Vagina (tissue), 2 donors: ENCODE measurements around the gene LCAT. TPM values are rescaled to one million over a fixed set of nuclear protein-coding genes. Genes with fewer than 3 reads are reported as not detected.

ENCODE experiments used
- DNase-seq, 2 donors: peaks; one replicate each; pipeline ENCODE4 v3.0.0-alpha.2; 2017; ENCODE audit errors: extremely low spot score in 2 of 2
- H3K27ac ChIP-seq: fragments of 200-600 bp; sonication (generic); one replicate; pipeline ENCODE4 v1.5.1; 2019
- H3K27me3 ChIP-seq: fragments of 200-600 bp; sonication (generic); one replicate; pipeline ENCODE4 v1.5.1; 2019
- H3K36me3 ChIP-seq, 2 donors: fragments of 200-600 bp; sonication (generic); one replicate each; pipeline ENCODE4 v1.5.1; 2017 to 2019
- H3K4me1 ChIP-seq: fragments of 200-600 bp; sonication (generic); one replicate; pipeline ENCODE4 v1.5.1; 2019
- H3K4me3 ChIP-seq, 2 donors: fragments of 200-600 bp; sonication (generic); 1 replicate in 1 of 2; 2 replicates in 1 of 2; pipeline ENCODE4 v1.5.1; 2016 to 2019
- H3K9me3 ChIP-seq: fragments of 200-600 bp; sonication (generic); one replicate; pipeline ENCODE4 v1.5.1; 2019
- POLR2A ChIP-seq, 2 donors: fragments of 450-650 bp; IDR thresholded peaks; one replicate each; pipeline ENCODE4 v1.6.1; 2017; ENCODE audit warnings: antibody characterized with exemption in 2 of 2, mild to moderate bottlenecking in 2 of 2, moderate library complexity in 2 of 2
- POLR2AphosphoS5 ChIP-seq, 2 donors: sonication (generic); formaldehyde crosslinking; IDR thresholded peaks; one replicate each; pipeline ENCODE4 v1.9.0; 2017; ENCODE audit warnings: antibody characterized with exemption in 2 of 2, mild to moderate bottlenecking in 2 of 2, low read depth in 1 of 2; ENCODE audit not compliant: insufficient read depth in 1 of 2
- intact Hi-C: fragments of 100-400 bp; cut with DNase I; formaldehyde crosslinking; loops from one replicate; pipeline ENCODE4 v1.15.1; 2023
- total RNA-seq: library from RNA; depleted of rRNA; stranded (reverse); fragments of >200 nt; gene quantifications from one replicate; pipeline ENCODE4 v1.2.3, GENCODE V29; 2016
- TF ChIP-seq, protein P1 (sequence below), 3 experiments: fragments of 450-650 bp in 2 of 3; fragments of 200-600 bp in 1 of 3; sonication (generic) in 1 of 3; IDR thresholded peaks; one replicate each; pipeline ENCODE4 v1.5.1; 2017 to 2019; ENCODE audit warnings: antibody characterized with exemption in 3 of 3, mild to moderate bottlenecking in 2 of 3, moderate library complexity in 2 of 3

Gene LCAT, protein sequence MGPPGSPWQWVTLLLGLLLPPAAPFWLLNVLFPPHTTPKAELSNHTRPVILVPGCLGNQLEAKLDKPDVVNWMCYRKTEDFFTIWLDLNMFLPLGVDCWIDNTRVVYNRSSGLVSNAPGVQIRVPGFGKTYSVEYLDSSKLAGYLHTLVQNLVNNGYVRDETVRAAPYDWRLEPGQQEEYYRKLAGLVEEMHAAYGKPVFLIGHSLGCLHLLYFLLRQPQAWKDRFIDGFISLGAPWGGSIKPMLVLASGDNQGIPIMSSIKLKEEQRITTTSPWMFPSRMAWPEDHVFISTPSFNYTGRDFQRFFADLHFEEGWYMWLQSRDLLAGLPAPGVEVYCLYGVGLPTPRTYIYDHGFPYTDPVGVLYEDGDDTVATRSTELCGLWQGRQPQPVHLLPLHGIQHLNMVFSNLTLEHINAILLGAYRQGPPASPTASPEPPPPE
- 33.4 TPM for total RNA-seq

DNA sequence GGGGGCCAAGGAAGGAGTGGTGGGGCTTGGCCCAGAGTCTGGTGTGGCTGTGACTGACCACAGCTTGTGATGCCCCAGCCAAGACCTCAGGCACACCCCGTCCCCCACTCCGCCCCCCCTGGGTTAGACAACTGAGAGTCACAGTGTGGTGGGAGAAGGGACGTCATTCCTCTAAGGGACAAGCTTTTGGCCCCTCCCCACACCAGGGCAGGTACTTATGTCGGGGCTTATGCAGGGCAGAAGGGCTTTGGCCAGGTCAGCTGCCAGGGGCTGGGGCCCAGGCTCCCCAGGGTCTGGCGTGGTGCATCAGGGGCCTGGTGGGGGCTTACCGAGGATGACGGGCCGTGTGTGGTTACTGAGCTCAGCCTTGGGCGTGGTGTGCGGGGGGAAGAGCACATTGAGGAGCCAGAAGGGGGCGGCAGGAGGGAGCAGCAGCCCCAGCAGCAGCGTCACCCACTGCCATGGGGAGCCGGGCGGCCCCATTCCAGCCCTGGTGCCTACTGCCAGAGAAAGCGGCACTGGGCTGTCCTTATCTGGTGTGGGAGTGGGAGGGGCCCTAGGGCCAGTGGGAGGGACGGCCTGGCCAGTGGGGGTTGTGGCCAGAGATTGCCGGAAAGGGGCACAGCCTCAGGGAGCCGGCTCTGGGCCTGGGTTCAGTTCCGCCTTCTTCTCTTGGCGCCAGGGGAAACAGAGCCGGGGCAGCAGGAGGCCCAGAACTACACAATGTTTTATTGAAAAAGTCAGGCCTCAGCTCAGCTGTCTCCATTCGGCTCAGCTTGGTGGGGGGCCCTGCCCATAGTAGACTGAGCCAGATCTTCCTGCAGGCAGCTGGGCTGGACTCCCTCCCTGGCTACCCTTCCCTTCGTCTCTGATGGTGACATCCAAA is at the start of gene LCAT:
Gene LCAT, minus strand, starts transcription at position 502 of the 886 bp plus-strand sequence. Its CDS starts 19 bp downstream, at position 483.
- Histone ChIP-seq H3K27me3 (no peaks in the 10 kb centered on the region), H3K4me3 (peak within 1 kb of the TSS in 1 of 2 donors; percentile 17), H3K36me3 (peaks cover 0 to 45% of the 10 kb centered on the region in 2 donors), H3K9me3 (no peaks in the 10 kb centered on the region), H3K4me1 (peaks cover 48% of the 10 kb centered on the region), H3K27ac (peak within 1 kb of the TSS; percentile 84)
- TF ChIP-seq, protein P1, sequence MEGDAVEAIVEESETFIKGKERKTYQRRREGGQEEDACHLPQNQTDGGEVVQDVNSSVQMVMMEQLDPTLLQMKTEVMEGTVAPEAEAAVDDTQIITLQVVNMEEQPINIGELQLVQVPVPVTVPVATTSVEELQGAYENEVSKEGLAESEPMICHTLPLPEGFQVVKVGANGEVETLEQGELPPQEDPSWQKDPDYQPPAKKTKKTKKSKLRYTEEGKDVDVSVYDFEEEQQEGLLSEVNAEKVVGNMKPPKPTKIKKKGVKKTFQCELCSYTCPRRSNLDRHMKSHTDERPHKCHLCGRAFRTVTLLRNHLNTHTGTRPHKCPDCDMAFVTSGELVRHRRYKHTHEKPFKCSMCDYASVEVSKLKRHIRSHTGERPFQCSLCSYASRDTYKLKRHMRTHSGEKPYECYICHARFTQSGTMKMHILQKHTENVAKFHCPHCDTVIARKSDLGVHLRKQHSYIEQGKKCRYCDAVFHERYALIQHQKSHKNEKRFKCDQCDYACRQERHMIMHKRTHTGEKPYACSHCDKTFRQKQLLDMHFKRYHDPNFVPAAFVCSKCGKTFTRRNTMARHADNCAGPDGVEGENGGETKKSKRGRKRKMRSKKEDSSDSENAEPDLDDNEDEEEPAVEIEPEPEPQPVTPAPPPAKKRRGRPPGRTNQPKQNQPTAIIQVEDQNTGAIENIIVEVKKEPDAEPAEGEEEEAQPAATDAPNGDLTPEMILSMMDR (IDR thresholded peaks at IDR 0.05), result no peak
- TF ChIP-seq POLR2AphosphoS5 (IDR thresholded peaks at IDR 0.05; ENCODE audit: insufficient read depth in 1 of 2, low read depth in 1 of 2) (peak in 1 of 2 donors; percentile 72), POLR2A (IDR thresholded peaks at IDR 0.05) (no peak)
- intact Hi-C loops, result no loop called here
- no peak for DNase-seq

DNA sequence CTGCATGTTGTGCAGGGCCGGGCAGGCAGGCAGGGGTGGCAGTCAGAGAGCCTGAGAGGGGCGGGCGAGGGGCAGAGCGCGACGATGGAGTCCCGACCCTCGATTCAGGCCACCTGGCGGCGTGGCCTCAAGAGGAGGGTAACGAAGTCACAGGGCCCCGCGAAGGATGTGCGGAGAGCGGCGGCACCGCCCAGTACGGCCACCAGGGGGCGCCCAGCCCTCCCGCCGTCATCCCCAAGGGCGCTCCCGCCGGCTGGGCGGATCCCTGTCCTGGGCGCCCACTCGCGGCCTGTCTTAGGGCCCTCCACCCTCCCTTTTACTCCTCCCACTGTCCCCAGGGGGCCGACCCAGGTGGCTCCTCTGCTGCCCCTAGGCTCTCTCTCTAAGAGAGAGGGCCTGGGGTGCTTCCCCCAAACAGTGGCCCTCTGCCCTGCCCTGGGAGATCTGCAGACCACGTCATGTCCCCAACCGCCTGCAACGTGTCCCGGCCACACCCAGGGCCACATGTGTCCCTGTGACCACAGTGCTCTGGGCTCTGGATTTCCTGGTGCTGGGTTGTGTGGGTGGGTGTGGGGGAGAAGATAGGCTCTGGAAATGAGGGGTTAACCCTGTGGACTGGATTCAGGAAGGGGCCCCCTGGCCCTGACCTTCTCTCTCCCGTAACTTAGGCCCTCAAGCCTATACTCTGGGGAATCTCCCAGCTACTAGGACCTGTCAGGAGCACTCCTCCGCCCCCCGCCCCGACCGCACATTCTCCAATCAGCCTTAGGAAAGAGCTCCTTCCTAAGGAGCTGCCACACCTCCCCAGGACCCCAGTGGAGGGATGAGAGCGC is 49.5 kb upstream of the LCAT start:
- H3K27ac ChIP-seq, result peak overlapping the region; percentile 69
- intact Hi-C loops, result no loop called here
- no peaks in the 10 kb centered on the region for H3K9me3 ChIP-seq
- H3K36me3 ChIP-seq, result no peaks in the 10 kb centered on the region
- TF ChIP-seq POLR2A (IDR thresholded peaks at IDR 0.05) (no peak), POLR2AphosphoS5 (IDR thresholded peaks at IDR 0.05; ENCODE audit: insufficient read depth in 1 of 2, low read depth in 1 of 2) (peak; percentile 37 to 43)
- TF ChIP-seq, protein P1 (IDR thresholded peaks at IDR 0.05), result peak; percentile 93 to 98 (median 97)
- no peak for DNase-seq
- H3K27me3 ChIP-seq, result no peaks in the 10 kb centered on the region
- peaks cover 13% of the 10 kb centered on the region for H3K4me1 ChIP-seq
- peak overlapping the region; percentile 32 to 35 for H3K4me3 ChIP-seq

DNA sequence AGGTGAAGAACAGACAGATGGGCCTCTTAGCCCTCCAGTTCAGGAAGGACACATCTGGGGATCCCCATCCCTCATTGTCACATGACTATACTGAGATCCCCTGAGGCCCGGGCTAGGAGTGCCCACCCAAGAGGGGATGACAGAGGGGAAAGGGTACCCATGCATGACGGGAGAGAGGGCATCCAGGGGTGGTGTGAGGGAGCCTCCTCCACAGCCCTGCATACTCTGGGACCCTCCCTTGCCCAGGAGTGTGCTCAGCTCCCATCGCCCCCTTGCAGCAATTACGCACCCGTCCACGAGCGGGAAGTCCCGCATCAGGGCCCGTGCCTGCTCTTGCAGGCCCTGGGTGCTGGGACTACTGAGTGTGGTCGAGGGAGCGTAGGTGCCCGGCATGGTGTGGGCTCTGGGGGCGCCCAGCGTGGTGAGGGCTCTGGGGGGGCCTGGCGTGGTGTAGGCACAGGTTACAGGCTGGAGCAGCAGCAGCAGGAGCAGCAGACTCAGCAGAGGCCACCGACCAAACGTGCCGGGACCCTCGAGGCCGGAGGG is 48.8 kb upstream of the LCAT start:
- Histone ChIP-seq H3K27ac (peak overlapping the region; percentile 69), H3K4me1 (peaks cover 13% of the 10 kb centered on the region), H3K27me3 (no peaks in the 10 kb centered on the region), H3K4me3 (peak overlapping the region; percentile 32 to 35), H3K9me3 (no peaks in the 10 kb centered on the region), H3K36me3 (no peaks in the 10 kb centered on the region)
- TF ChIP-seq, protein P1 (IDR thresholded peaks at IDR 0.05), result no peak
- no peak for TF ChIP-seq POLR2AphosphoS5 (IDR thresholded peaks at IDR 0.05; ENCODE audit: insufficient read depth in 1 of 2, low read depth in 1 of 2)
- TF ChIP-seq POLR2A (IDR thresholded peaks at IDR 0.05), result no peak
- intact Hi-C loops, result no loop called here
- DNase-seq, result no peak

DNA sequence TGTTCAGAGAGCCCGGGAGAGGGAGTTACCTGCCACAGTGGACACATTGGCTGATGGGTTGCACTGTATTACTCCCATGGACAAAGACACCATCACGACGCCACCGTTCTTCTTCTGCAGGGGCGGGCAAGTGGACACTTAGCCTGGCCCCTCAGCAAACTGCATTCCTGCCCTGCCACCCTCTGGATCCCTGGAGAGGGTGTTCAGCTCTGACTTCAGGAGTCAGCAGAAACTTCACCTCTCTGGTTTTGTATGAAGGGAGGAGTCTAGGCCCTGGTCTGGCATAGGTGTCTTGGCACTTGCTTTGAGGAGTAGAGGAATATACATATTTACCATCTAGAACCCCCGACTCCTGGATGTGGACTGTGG is 46.1 kb upstream of the LCAT start:
- Histone ChIP-seq H3K4me1 (peaks cover 13% of the 10 kb centered on the region), H3K27me3 (no peaks in the 10 kb centered on the region), H3K9me3 (no peaks in the 10 kb centered on the region), H3K4me3 (no peak overlapping the region), H3K27ac (no peak overlapping the region), H3K36me3 (no peaks in the 10 kb centered on the region)
- TF ChIP-seq, protein P1 (IDR thresholded peaks at IDR 0.05), result no peak
- TF ChIP-seq POLR2A (IDR thresholded peaks at IDR 0.05) (no peak), POLR2AphosphoS5 (IDR thresholded peaks at IDR 0.05; ENCODE audit: insufficient read depth in 1 of 2, low read depth in 1 of 2) (no peak)
- intact Hi-C loops, result no loop called here
- no peak for DNase-seq
